Measurements from ENCODE around the gene LSMEM2. TPM values are rescaled to one million over a fixed set of nuclear protein-coding genes. Genes with fewer than 3 reads are reported as not detected.

Gene LSMEM2
- polyA plus RNA-seq, 2 of the 4 experiments (the other 2 are of a cell fraction): 0.09 TPM; not detected in 1

DNA sequence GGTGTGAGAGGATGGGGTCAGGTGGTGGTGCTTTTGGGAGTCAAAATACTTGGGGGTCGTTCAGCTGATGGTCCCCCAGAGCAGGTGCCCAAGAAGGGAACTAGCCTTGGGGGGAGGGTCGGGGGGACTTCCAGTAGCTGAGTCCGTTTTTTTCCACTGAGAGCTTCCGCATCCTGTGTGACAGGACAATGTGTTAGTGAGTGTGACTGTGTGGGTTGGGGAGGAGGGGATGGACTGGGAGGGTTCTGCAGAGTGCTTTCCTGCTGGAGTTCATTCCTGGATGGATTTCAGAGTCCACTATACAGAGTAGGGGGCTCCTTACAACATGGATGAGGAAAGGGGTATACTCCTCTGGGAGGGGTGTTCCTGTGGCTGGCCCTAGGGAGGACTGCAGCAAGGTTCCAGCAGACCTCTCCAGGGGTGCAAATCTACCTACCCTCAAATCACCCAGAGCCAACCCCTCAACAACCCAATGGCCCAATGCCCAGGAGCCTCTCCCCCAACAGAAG, 44.3 kb downstream of the LSMEM2 start:
- no peak overlapping the region for H3K4me2 ChIP-seq
- FAIRE-seq: no peak
- no peak for DNase-seq (ENCODE audit: low read depth in 1 of 2, low spot score in 1 of 2)
- no peak for TF ChIP-seq RNF2 (IDR thresholded peaks at IDR 0.05; ENCODE audit: borderline replicate concordance, low read depth)
- no peak for TF ChIP-seq ESRRA (IDR thresholded peaks at IDR 0.05; ENCODE audit: borderline replicate concordance, low read length)
- no peak for TF ChIP-seq SREBF2 (IDR thresholded peaks at IDR 0.05)
- TF ChIP-seq BHLHE40 (IDR thresholded peaks at IDR 0.05; ENCODE audit: low read depth, low read length): no peak
- TF ChIP-seq RARB (CRISPR knock-in tag; IDR thresholded peaks at IDR 0.05): no peak
- TF ChIP-seq, protein P1, sequence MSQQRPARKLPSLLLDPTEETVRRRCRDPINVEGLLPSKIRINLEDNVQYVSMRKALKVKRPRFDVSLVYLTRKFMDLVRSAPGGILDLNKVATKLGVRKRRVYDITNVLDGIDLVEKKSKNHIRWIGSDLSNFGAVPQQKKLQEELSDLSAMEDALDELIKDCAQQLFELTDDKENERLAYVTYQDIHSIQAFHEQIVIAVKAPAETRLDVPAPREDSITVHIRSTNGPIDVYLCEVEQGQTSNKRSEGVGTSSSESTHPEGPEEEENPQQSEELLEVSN (IDR thresholded peaks at IDR 0.05; ENCODE audit: borderline replicate concordance, low read depth): no peak
- TF ChIP-seq, protein P2, sequence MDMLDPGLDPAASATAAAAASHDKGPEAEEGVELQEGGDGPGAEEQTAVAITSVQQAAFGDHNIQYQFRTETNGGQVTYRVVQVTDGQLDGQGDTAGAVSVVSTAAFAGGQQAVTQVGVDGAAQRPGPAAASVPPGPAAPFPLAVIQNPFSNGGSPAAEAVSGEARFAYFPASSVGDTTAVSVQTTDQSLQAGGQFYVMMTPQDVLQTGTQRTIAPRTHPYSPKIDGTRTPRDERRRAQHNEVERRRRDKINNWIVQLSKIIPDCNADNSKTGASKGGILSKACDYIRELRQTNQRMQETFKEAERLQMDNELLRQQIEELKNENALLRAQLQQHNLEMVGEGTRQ (IDR thresholded peaks at IDR 0.05): no peak
- no peak for TF ChIP-seq HOXB13 (CRISPR knock-in tag; IDR thresholded peaks at IDR 0.05; ENCODE audit: low read depth)
- CTCF ChIA-PET: interaction anchor here (1.1 to 5.1 kb wide), 9 partner anchors 8 to 129 kb away, joined by 3 to 56 read pairs (median 9); partner anchors contain the start of genes HYAL3, IFRD2, LSMEM2 and NAA80
- no peaks in the 10 kb centered on the region for H3K9me3 ChIP-seq
- H3K27ac ChIP-seq: no peak overlapping the region
- H3K4me3 ChIP-seq: no peak overlapping the region
- H3K4me1 ChIP-seq: peaks cover 23% of the 10 kb centered on the region
- 68% methylated on average over 3 of the region's 4 CpGs for WGBS (ENCODE audit: missing lambda C conversion rate)
- POLR2A ChIA-PET: interaction anchor here (1.0 kb wide), 1 partner anchor 14 kb away, joined by 4 read pairs; no protein-coding TSS in a partner anchor
- no peak for ATAC-seq

GRCh38 chr3:50323614-50324199, 44.8 kb downstream of the LSMEM2 start:
- no peaks in the 10 kb centered on the region for H3K9me3 ChIP-seq
- DNase-seq (ENCODE audit: low read depth in 1 of 2, low spot score in 1 of 2): no peak
- POLR2A ChIA-PET: interaction anchor here (1.0 kb wide), 1 partner anchor 14 kb away, joined by 4 read pairs; no protein-coding TSS in a partner anchor
- 100% methylated on average over 1 of the region's 5 CpGs for WGBS (ENCODE audit: missing lambda C conversion rate)
- FAIRE-seq: no peak
- H3K27ac ChIP-seq: no peak overlapping the region
- no peak for TF ChIP-seq CEBPB (IDR thresholded peaks at IDR 0.05)
- no peak for TF ChIP-seq POLR2AphosphoS2 (conservative IDR thresholded peaks at IDR 0.05; ENCODE audit: low read length)
- TF ChIP-seq SREBF2 (IDR thresholded peaks at IDR 0.05): no peak
- TF ChIP-seq, protein P3, sequence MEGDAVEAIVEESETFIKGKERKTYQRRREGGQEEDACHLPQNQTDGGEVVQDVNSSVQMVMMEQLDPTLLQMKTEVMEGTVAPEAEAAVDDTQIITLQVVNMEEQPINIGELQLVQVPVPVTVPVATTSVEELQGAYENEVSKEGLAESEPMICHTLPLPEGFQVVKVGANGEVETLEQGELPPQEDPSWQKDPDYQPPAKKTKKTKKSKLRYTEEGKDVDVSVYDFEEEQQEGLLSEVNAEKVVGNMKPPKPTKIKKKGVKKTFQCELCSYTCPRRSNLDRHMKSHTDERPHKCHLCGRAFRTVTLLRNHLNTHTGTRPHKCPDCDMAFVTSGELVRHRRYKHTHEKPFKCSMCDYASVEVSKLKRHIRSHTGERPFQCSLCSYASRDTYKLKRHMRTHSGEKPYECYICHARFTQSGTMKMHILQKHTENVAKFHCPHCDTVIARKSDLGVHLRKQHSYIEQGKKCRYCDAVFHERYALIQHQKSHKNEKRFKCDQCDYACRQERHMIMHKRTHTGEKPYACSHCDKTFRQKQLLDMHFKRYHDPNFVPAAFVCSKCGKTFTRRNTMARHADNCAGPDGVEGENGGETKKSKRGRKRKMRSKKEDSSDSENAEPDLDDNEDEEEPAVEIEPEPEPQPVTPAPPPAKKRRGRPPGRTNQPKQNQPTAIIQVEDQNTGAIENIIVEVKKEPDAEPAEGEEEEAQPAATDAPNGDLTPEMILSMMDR (IDR thresholded peaks at IDR 0.05): no peak
- TF ChIP-seq RCOR1 (IDR thresholded peaks at IDR 0.05; ENCODE audit: low read depth, low read length): no peak
- TF ChIP-seq JUN (IDR thresholded peaks at IDR 0.05): no peak
- TF ChIP-seq ZNF302 (CRISPR knock-in tag; IDR thresholded peaks at IDR 0.05): no peak
- no peak for TF ChIP-seq MAFK (IDR thresholded peaks at IDR 0.05; ENCODE audit: partially characterized antibody)
- TF ChIP-seq HOXA7 (CRISPR knock-in tag; IDR thresholded peaks at IDR 0.05): no peak
- TF ChIP-seq JUNB (IDR thresholded peaks at IDR 0.05): no peak
- TF ChIP-seq RFX5 (IDR thresholded peaks at IDR 0.05): no peak
- no peak for TF ChIP-seq EHMT2 (IDR thresholded peaks at IDR 0.05; ENCODE audit: low read depth)
- no peak for TF ChIP-seq CBX8 (IDR thresholded peaks at IDR 0.05)
- H3K4me2 ChIP-seq: no peak overlapping the region
- no peak for ATAC-seq
- CTCF ChIA-PET: interaction anchor here (0.5 to 5.1 kb wide), 26 partner anchors 9 to 321 kb away, joined by 3 to 56 read pairs (median 5); partner anchors contain the start of genes GNAT1, HYAL1, HYAL3 and IFRD2
- H3K4me1 ChIP-seq: peaks cover 26% of the 10 kb centered on the region
- no peak overlapping the region for H3K4me3 ChIP-seq

All from A549 (cell line).